Muscle of back (tissue), 11 donors: ENCODE data around the gene SCN3B. TPM values are rescaled to one million over a fixed set of nuclear protein-coding genes. Genes with fewer than 3 reads are reported as not detected.
"Not testable (repeated sequence)": the region's sequence is repeated elsewhere in the genome, so short reads cannot be mapped to it uniquely, and the experiment has no call there.

Experiments
- DNase-seq, 3 donors: peaks; one replicate each; pipeline versions ENCODE4 v3.0.0 to v3.0.0-alpha.2; 2013
- polyA plus RNA-seq, 10 donors: library from polyadenylated mRNA; unstranded; fragments of 120-200 nt; gene quantifications; one replicate each; pipeline ENCODE4 v1.2.1, GENCODE V29; 2013; ENCODE audit not compliant: insufficient read length in 10 of 10

Gene SCN3B
- polyA plus RNA-seq, 10 donors: 12.8 to 67.0 (median 36.4) TPM

DNA sequence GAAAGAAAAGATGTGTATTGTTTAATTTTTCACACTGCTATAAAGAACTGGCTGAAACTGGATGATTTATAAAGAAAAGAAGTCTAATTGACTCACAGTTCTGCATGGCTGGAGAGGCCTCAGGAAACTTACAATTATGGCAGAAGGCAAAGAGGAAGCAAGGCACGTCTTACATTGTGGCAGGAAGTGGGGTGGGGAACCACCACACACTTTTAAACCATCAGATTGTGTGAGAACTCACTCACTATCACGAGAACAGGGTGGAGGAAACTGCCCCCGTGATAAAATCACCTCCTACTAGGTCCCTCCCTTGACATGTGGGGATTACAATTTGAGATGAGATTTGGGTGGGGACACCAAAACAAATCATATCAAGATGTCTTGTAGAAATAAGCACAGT, 5.5 kb upstream of the SCN3B start:
- not testable (repeated sequence) for DNase-seq

DNA sequence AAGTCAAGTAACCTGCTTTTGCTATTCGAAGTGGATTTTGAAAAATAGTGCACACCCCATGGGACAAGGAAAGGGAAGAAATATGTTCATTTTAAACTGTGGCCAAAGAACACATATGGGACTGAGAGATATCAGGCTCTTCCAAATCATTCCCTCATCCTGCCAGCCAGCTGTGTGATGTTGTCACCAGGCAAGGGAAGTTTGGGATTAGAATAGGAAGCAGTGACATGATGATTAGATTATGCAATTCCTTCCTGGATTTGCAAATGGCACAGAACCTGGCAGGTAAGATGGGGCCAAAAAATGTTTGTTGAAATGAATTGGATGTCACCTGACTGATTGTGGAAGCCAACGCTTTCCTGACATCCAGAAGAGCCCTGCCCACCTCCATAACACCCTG, 4.9 kb upstream of the SCN3B start:
- peak in 1 of 3 donors; percentile 9 for DNase-seq

DNA sequence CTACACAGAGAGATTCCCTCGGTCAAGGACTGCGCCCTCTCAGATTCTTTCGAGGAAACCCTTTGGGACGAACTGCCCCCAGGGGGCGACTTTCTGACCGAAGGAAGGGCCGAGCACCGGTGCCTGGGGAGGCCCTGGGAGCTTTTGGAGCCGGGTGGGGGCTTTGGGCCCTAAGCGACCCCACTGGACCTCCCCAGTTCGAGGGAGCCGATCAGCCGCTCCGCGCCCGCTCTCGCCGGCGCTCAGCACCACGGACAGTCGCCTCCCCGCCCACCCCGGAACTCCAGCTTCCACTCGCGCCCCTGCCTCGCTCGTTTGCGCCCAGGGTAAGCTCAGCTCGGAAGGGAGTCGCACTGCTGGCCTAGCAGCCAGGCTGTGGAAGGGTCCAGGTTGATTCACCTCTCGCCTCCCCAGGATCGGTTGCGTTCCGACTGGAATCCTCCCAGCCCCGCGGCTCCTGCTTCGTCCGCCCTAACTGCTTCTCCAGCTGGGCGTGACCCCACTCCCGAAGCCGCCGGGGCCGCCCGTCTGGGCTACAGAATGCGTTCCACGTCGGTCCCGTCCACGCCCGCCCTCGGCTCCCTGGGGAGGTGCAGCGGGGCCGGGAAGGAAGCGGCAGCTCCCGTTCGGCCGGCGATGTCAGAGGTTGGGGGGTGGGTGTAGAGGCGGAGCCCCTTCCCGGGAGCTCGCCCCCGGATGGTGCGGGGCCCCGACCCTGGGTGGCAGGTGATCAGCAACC, 428 bp downstream of the SCN3B start:
- peak in 2 of 3 donors; percentile 55 to 85 for DNase-seq

DNA sequence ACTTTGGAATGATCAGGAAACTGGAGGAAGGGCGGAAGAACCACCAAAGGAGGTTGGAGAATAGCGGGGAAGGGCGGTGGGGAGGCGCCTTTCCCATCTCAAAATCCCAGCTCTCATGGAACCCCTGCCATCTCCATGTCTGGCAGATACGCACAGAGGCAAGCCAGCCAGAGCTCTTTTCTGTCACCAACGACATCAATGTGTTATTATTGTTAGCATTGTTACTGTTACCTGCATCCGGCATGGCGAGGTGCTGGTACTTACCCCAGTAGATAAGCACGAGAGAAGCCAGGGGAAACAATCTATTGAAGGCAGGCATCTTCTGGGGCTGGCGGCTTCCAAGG, 969 bp downstream of the SCN3B start:
- DNase-seq: no peak

DNA sequence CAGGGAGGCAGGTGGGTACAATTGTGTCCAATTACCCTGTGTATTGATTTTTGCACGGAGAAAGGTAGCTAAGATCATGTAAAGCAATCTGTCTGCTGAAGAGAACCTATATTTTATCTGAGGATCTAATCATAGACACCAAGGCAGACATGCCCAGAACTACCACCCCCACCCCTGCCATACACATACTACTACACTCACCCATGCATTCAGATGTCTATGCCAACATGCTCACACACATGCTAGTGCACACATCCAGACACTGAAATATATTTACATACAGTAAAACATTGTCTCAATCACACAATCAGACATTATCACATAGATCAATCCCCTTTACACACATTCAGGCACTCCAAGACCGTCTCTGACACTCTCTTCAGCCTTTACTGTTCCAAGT, 1.8 kb downstream of the SCN3B start:
- no peak for DNase-seq

DNA sequence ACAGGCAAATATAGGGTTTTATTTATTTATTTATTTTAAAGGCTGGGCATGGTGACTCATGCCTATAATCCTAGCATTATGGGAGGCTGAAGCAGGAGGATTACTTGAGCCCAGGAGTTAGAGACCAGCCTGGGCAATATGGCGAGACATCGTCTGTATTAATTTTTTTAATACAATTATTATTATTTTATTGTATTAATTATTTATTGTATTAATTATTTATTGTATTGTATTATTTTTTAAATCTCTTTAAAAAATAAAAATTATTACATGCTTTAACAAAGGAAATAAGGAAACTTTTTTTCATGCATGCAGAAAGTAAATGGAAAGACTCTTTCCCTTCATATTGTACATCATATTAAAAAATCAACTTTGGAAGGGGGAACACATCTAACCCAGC, 3.5 kb downstream of the SCN3B start:
- DNase-seq: no peak

DNA sequence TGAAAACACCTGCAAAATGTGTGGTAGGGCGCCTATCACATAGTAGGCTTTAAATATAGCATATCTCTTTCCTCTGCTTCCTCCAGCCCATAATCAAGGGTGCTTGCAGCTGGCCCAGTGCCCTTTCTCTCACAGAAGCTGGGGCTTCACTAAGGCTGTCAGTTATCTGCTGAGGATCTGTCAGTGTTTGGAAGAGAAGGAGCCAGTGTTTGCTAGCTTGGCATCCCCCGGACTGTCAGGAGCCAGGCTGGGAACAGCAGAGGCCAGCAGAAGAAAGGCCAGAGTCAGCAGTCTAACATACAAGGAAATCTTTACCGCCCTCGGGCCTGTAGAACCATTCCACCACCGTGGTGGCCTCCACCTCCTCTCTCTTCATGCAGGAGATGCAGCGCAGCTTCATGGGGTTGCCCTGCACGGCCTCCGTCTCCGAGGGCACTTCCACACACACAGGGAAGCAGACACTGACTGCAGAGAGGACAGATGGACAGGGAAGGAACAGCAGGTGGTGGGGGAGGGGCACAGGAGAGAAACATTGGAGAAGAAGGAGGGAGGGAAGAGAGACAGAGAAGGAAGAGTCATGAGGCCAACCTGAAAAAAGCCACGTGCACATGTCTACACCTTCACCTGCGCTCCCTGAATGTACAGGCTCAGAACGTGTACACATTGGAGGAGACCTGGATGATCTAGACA, 9.0 kb downstream of the SCN3B start:
- DNase-seq: no peak

DNA sequence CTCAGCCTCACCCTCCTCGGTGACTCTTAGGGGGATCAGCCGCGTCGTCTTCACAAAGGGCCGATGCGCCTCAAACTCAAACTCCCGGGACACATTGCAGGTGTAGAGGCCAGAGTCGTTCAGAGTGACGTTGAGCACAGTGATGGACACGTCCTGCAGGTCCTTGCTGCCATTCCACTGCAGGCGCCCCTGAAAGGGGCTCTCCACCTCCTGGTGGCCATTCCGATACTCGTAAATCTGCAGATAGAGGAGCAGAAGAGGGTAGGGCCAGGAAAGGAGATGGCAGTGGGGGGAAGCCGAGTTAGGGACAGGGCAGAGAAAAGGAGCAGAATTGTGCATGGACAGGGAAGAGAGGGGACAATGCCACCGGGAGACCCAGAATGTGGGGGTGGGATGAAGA, 12.0 kb downstream of the SCN3B start:
- DNase-seq: no peak

DNA sequence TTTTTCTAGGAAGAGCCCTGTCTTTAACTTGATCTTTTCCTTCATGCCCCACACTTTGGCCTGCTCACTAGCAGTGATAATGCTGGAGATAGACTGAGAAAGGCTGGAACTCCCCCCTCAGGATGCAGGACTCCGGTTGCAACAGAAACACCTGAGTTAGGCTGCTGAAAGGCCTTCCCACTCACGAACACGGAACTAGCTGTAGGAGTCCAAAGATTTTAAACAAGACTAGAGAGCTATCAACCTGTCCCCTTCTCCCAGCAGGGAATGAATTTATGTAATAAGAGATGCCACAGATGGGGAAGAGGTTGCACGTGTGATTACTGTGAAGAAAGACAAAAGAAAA, 13.0 kb downstream of the SCN3B start:
- DNase-seq: no peak

DNA sequence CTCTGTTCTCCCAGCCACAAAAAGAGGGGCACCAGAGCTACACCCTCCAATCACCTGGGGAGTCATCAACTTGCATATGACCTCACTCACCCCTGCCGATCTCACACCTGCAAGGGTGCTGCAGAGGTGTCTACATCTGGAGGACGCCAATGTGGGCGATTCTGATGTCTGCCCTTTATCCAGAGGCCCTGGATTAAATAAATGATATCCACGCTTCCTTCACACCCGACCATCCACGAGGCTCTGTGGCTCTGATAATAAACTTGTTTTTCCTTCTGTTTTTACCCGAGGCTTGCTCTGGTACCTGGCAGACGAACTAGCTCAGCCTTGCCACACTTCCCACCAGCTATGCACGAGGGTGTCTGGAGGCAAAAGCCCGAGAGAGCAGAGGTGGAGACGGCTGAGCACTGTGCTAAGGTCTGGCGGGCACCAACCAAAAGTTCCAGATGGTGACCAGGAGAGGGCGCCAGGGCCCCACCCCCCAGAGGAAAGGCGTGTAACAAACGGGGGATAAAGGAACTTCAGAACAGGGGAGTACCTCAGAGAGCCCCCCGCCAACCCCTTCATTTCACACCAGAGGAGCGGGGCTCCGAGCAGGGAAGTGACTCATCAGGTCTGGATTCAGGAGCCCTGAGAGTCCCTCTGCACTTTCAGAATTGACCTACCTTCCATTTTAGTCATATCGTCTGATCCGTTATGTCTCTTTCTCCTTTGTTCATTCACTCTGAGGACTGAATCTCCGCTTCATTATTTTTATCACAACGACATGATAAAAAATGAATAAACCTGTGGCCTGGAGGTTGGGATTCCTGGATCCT, 13.5 kb downstream of the SCN3B start:
- DNase-seq: peak in 2 of 3 donors; percentile 10 to 33

DNA sequence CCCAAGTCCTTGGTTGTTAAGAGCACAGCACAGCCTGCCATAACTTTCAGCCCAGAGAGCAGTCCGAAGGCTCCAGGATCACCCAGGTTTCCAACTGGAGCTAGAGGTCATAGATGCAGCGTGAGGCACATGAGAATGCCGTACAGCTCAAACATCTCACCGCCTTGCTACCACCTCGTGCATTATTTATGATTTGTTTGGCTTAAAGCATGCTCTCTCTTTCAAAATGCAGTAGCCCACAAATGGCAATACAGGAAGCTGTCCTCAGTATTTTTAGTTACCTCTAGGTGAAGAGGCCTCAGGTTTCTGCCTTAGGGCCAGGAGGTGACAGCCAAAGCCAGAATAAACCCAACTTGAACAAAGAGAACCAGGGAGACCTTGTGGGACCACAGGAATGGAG, 14.4 kb downstream of the SCN3B start:
- DNase-seq: no peak

DNA sequence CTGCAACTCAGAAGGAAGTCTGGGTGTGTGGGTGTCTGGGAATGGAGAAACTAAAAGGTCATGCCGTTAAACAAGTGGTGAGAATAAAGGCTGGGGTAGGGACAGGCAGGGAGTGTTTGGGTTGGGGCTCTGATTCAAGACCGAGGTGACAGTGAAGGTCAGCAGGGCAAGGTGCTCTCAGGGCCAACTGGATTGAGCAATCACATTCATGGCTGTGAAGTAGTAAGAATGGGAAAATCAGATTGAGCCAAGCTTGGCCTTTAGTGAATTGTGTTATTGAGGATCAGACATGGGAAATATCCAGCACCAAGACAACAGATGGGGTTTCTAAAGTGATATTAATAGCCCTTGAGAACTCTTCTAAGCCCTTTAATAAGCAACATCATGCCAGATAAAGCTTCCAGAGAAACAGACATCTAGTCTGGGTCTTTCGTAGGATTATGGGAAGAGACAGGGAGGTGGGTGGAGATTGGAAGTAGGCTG, 24.3 kb downstream of the SCN3B start:
- DNase-seq: no peak

DNA sequence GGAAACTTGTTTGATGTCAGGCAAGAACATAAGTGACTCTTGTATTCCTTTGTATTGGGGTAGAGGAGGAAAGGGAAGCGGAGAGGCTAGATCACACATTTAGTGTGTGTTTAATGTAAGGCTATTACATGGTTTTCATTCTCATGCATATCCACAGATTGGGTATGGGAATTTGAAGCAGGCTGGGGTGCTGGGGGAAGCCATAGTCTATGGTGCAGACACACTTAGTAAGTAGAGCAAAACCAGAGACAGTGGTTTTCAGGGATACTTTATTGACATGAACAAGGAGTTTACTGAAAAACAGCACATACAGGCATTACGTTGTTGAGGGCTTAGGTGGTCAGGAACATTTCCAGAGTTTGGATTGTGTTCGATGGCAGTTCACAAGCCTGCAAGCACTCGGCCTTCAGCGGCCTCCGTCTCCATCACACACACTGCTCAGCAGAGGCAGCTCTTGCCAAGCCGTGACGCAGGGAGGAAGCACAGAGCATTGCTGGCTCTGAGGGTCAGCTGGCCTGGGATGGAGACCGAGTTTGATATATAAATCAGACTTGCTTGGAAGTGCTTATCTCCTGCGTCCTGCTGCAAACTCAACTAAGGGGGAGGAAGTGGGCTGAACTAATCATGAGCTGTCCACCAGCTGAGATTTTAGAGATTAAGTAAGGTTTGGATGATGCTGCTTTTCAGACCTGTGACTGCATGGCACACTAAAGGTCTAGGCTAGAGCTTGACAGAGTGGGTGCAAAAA, 25.3 kb downstream of the SCN3B start:
- peak in 2 of 3 donors; percentile 18 to 62 for DNase-seq

DNA sequence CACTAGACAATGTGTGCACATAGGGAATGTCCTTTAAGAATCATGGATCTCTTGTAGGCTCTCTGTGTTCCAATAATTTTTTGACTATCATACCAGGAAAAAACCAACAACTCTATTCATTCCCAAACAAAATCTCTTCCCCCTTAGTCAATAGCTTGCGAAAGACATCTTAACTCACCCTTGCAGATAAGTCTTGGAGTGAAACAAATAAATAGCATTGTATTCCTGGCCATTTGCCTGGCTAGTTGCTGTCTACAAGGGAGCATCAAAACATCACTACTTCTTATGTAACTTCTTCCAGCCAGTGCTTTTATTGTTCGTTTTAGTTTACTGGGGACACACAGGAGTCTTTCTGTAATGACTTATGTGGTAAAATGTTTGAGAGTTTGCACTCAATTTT, 29.4 kb downstream of the SCN3B start:
- no peak for DNase-seq

DNA sequence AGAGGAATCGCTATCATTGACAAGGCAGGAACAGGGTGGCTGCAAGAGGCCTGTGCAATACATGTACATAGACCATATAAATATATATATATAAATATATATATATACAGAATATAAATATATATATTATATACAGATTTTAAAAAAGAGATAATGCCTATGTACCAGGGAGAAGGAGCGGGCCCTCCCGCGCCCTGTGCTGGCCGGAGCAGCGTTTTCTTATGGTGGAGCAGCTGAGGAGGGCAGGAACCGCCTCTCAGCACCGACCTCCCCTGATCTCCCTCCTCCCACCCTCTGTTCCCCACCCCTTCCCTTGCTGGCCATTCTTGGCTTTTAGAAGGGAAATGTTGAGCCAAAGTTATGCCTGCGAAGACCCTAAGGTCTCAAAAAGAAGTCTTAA, 31.8 kb downstream of the SCN3B start:
- DNase-seq: no peak

DNA sequence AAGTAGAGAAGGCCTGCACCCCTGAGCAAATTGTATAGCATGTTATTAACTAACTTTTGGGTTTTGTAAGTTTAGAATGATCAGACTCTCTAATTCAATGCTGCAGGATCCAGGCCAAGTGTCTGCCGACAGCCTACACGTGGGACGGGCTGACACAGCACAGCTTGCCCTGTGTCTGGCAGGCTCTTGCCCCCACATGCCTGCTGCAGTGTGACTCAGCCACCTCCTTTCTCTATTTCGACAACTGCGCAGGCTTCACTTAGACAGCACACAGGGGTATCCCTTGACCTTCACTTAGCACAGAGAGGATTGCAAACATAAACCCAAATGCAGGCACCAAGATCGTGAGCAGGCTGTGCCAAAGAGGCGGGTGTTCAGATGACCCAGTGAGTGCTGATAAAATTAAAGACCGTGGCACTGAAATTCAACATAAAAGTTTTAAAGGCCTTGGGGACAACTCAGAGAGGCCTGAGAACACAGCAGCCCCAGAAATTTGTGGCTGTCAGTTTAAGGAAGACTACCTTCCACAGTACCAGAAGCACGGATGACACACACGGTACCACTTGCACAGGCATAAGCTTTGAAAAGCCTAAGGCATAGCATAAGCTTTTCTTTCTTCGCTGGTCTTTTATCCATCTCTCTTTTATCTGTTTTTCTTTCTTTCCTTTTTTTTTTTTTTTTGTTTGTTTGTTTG, 37.8 kb downstream of the SCN3B start:
- no peak for DNase-seq

DNA sequence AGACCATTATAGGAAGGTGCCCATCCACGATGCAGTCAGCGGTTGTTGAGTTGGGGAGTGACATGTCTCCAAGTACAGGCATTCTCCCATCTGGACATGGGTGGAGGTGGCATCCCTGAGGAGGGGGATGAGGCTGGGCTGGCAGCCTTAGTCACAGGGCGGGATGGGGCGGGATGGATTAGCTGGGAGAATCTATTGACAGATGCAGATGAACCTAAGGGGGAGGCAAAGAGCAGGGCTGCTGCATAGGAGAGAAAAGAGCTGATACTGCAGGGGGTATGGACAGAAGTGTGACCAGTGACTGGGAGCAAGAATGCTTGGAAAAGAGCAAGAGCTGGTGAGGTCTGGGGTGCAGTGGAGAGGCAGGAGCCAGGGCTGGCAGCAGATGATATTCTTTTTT, 42.7 kb downstream of the SCN3B start:
- no peak for DNase-seq

DNA sequence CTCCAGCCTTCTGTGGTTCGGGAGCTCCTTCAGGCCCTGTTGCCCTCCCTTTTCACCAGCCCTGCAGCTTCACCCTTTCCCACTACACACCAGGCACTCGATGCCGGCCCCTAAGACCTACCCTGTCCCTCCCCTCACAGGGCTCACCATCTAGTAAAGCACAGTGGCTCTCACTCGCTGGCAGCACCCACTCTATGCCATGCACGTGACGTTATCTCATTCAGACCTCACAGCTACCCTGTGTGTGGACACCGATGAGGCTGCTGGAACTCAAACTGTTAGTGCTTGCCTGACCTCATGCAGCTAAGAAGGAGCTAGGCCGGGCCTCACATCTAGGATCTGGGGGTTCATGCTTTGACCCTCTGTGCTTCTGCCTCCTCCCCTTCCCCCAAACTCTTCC, 45.5 kb downstream of the SCN3B start:
- DNase-seq: no peak

DNA sequence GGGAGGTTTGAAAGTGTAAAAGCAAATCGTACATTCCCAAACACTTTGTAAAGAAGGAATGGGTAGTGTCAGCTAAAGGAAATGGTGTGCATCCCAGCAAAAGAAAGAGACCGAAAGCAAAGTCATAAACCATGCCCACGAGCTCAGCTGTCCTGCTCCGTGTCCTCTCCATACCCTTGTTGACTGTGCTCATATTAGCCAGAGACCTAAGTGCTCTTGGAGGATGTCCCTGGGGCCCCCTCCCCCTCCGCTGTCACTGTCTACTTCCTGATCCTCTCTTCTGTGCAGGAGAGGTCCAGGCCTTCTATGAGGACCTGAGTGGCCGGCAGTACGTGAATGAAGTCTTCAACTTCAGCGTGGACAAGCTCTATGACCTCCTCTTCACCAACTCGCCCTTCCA, 46.1 kb downstream of the SCN3B start:
- no peak for DNase-seq

DNA sequence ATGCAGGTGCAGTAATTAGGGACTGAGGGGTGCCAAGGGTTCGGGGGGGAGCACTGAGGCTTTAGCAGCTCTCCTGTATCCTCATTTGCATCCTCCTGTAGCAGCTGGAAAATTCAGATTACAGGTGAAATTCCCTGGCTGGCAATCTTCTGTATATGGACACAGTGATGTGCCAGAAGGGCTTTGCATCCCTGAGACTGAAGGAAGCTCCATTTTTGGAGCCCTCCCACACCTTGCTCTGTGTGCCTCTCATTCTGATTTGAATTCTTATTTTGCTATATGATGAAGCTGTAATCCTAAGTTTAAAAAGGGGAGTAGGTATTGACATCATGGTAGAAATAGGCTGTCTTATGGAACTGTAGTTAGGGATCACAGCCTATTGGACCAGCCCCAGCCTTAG, 46.6 kb downstream of the SCN3B start:
- DNase-seq: no peak

DNA sequence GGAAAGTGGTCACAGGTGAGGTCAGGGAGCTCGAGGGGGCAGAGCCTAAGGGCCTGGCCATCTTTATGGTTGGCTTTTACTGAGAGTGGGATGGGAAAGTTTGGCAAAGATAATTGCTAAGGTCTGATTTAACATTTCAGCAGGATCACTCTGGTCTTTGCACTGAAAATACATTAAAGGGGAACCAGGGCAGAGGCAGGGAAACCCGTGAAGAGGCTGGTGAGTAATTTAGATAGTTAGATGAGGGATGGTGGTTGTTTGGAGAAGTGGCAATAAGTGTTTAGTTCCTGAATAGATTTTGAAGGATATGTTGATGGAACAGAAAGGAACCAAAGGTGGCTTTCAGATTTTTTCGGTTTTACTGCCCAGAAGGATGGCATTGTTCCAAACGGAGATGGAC, 50.8 kb downstream of the SCN3B start:
- no peak for DNase-seq

DNA sequence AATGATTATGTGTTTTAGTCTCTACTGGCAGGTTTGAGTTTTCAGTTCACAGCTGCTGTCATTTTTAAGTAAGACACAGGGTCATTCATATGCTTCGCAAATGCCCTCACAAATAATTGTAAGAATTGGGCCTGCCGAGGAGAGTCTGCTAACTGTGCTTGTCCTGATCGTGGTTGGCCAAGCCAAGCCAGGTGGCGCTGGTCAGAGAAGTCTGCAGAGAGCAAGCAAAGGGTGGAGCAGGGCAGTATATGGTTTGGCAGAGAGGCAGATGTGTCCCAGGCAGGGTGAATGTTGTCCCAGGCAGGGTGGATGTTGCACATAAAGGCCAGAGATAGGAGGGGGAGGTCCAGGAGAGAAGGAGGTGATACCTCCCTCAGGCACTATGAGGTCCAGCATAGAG, 52.7 kb downstream of the SCN3B start:
- no peak for DNase-seq
